ENCODE data around the gene KMT2A.
"Not testable (repeated sequence)": the region's sequence is repeated elsewhere in the genome, so short reads cannot be mapped to it uniquely, and the experiment has no call there.

Gene KMT2A

GRCh38 chr11:118435893-118436624, at the start of gene KMT2A:
TSS of gene KMT2A (plus strand) at chr11:118436492. CDS start at chr11:118436513, 21 bp downstream.
- peak; percentile 85 for DNase-seq (ENCODE audit: low read depth)

GRCh38 chr11:118396097-118396501, 40.2 kb upstream of the KMT2A start:
- no peak for DNase-seq (ENCODE audit: low read depth)

GRCh38 chr11:118397448-118397847, 38.8 kb upstream of the KMT2A start:
- DNase-seq (ENCODE audit: low read depth): no peak

GRCh38 chr11:118398791-118399559, 37.3 kb upstream of the KMT2A start:
- DNase-seq (ENCODE audit: low read depth): peak; percentile 62

- peak; percentile 85 for DNase-seq (ENCODE audit: low read depth)
Measured at GRCh38 chr11:118401151-118401879, 35.0 kb upstream of the KMT2A start, which contains the start of gene ATP5MG. TSS of gene ATP5MG (plus strand) at chr11:118401606. CDS start at chr11:118401666, 60 bp downstream.

GRCh38 chr11:118401880-118402590, 34.3 kb upstream of the KMT2A start:
- DNase-seq (ENCODE audit: low read depth): no peak

GRCh38 chr11:118402594-118402993, 33.7 kb upstream of the KMT2A start:
- DNase-seq (ENCODE audit: low read depth): not testable (repeated sequence)

- no peak for DNase-seq (ENCODE audit: low read depth)
Measured at GRCh38 chr11:118406599-118407166, 29.6 kb upstream of the KMT2A start.

GRCh38 chr11:118410055-118410745, 26.1 kb upstream of the KMT2A start:
- DNase-seq (ENCODE audit: low read depth): no peak

GRCh38 chr11:118411530-118411929, 24.8 kb upstream of the KMT2A start:
- no peak for DNase-seq (ENCODE audit: low read depth)

GRCh38 chr11:118412921-118413320, 23.4 kb upstream of the KMT2A start:
- DNase-seq (ENCODE audit: low read depth): no peak

GRCh38 chr11:118415062-118415738, 21.1 kb upstream of the KMT2A start:
- DNase-seq (ENCODE audit: low read depth): no peak

GRCh38 chr11:118415739-118416068, 20.6 kb upstream of the KMT2A start:
- no peak for DNase-seq (ENCODE audit: low read depth)

- DNase-seq (ENCODE audit: low read depth): not testable (repeated sequence)
Measured at GRCh38 chr11:118416900-118417299, 19.4 kb upstream of the KMT2A start.

- no peak for DNase-seq (ENCODE audit: low read depth)
Measured at GRCh38 chr11:118417801-118418200, 18.5 kb upstream of the KMT2A start.

- no peak for DNase-seq (ENCODE audit: low read depth)
Measured at GRCh38 chr11:118418766-118419165, 17.5 kb upstream of the KMT2A start.

- DNase-seq (ENCODE audit: low read depth): no peak
Measured at GRCh38 chr11:118427707-118428106, 8.6 kb upstream of the KMT2A start.

- DNase-seq (ENCODE audit: low read depth): no peak
Measured at GRCh38 chr11:118430956-118431355, 5.3 kb upstream of the KMT2A start.

GRCh38 chr11:118434123-118434552, 2.2 kb upstream of the KMT2A start:
- DNase-seq (ENCODE audit: low read depth): no peak

GRCh38 chr11:118434553-118435289, 1.6 kb upstream of the KMT2A start:
- peak; percentile 37 for DNase-seq (ENCODE audit: low read depth)
